ENCODE results near the gene PNPLA5. TPM values are rescaled to one million over a fixed set of nuclear protein-coding genes. Genes with fewer than 3 reads are reported as not detected.

The PNPLA5 gene
- total RNA-seq, 4 donors from 2014 or later = not detected

- H3K27me3 ChIP-seq = no peaks in the 10 kb centered on the region
- TF ChIP-seq CTCF (IDR thresholded peaks at IDR 0.05) = no peak
- no peak for TF ChIP-seq POLR2A (IDR thresholded peaks at IDR 0.05)
- H3K9me3 ChIP-seq = no peaks in the 10 kb centered on the region
- H3K27ac ChIP-seq = no peak overlapping the region
- intact Hi-C loops (cut with DNase I; ENCODE audit: low total_unique reads) = no loop called here
- no peak for DNase-seq
- H3K4me3 ChIP-seq = no peak overlapping the region
- no peaks in the 10 kb centered on the region for H3K4me1 ChIP-seq
- H3K36me3 ChIP-seq = no peaks in the 10 kb centered on the region
Measured at GRCh38 chr22:43843783-43844530, 47.9 kb downstream of the PNPLA5 start.

GRCh38 chr22:43841742-43842141 is 50.1 kb downstream of the PNPLA5 start:
- no peak for TF ChIP-seq CTCF (IDR thresholded peaks at IDR 0.05)
- TF ChIP-seq POLR2A (IDR thresholded peaks at IDR 0.05) = no peak

GRCh38 chr22:43840851-43841250 is 51.0 kb downstream of the PNPLA5 start:
- Histone ChIP-seq H3K4me1 (no peaks in the 10 kb centered on the region), H3K36me3 (no peaks in the 10 kb centered on the region), H3K4me3 (no peak overlapping the region), H3K9me3 (no peaks in the 10 kb centered on the region), H3K27me3 (no peaks in the 10 kb centered on the region), H3K27ac (no peak overlapping the region)
- intact Hi-C loops (cut with DNase I; ENCODE audit: low total_unique reads) = no loop called here
- TF ChIP-seq POLR2A (IDR thresholded peaks at IDR 0.05) (no peak), CTCF (IDR thresholded peaks at IDR 0.05) (no peak)
- DNase-seq = no peak

More at GRCh38 chr22:43841742-43842141, 50.1 kb downstream of the PNPLA5 start:
- H3K4me1 ChIP-seq = no peaks in the 10 kb centered on the region
- intact Hi-C loops (cut with DNase I; ENCODE audit: low total_unique reads) = no loop called here
- no peaks in the 10 kb centered on the region for H3K27me3 ChIP-seq
- no peaks in the 10 kb centered on the region for H3K36me3 ChIP-seq
- DNase-seq = no peak
- H3K9me3 ChIP-seq = no peaks in the 10 kb centered on the region
- H3K4me3 ChIP-seq = no peak overlapping the region
- no peak overlapping the region for H3K27ac ChIP-seq

- no peak for DNase-seq
- intact Hi-C loops (cut with DNase I; ENCODE audit: low total_unique reads) = no loop called here
- TF ChIP-seq POLR2A (IDR thresholded peaks at IDR 0.05) = no peak
- TF ChIP-seq CTCF (IDR thresholded peaks at IDR 0.05) = no peak
- Histone ChIP-seq H3K9me3 (no peaks in the 10 kb centered on the region), H3K36me3 (no peaks in the 10 kb centered on the region), H3K27me3 (no peaks in the 10 kb centered on the region), H3K27ac (no peak overlapping the region), H3K4me1 (no peaks in the 10 kb centered on the region), H3K4me3 (no peak overlapping the region)
Measured at GRCh38 chr22:43840431-43840830, 51.4 kb downstream of the PNPLA5 start.

GRCh38 chr22:43839781-43840180 is 52.0 kb downstream of the PNPLA5 start:
- Histone ChIP-seq H3K4me3 (no peak overlapping the region), H3K27ac (no peak overlapping the region), H3K4me1 (no peaks in the 10 kb centered on the region), H3K36me3 (no peaks in the 10 kb centered on the region), H3K9me3 (no peaks in the 10 kb centered on the region), H3K27me3 (no peaks in the 10 kb centered on the region)
- no peak for DNase-seq
- intact Hi-C loops (cut with DNase I; ENCODE audit: low total_unique reads) = no loop called here
- TF ChIP-seq CTCF (IDR thresholded peaks at IDR 0.05) = no peak
- TF ChIP-seq POLR2A (IDR thresholded peaks at IDR 0.05) = no peak
